ENCODE data around the gene SORCS1. TPM values are rescaled to one million over a fixed set of nuclear protein-coding genes. Genes with fewer than 3 reads are reported as not detected.
"Not testable (repeated sequence)": the region's sequence is repeated elsewhere in the genome, so short reads cannot be mapped to it uniquely, and the experiment has no call there.

SORCS1 gene
- total and polyA plus RNA-seq, 12 donors = 0.18 to 11.1 (median 1.1) TPM

DNA sequence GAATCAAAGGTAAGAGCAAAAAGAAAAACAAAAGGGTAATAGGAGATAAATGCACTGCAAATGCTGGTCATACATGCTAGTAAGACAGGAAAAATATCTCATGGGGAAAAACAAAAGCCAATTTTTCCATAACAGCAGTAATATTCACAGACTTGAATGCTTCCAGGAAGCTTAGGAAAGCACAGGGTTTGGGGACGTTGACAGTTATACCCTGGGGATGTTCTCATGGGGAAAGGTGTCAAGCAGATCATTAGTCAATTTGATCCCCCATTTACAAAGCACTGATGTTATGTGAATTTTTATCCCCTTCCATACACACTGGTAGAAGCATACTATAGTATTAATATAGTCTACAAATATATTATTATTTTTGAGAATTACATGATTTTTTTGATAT is 232.7 kb downstream of the SORCS1 start:
- no peaks in the 10 kb centered on the region for H3K9me3 ChIP-seq (replicated peaks in 1 of 3)
- H3K27ac ChIP-seq = no peak overlapping the region
- DNase-seq = no peak
- no peaks in the 10 kb centered on the region for H3K27me3 ChIP-seq
- H3K4me1 ChIP-seq (replicated peaks in 1 of 2) = peaks cover 0 to 7% of the 10 kb centered on the region in 2 donors
- intact Hi-C loops (cut with DNase I) = no loop called here
- 13 to 39% (median 15%) methylated on average over 1 of the region's 1 CpG for WGBS, 4 donors
- H3K36me3 ChIP-seq (replicated peaks in 1 of 2) = no peaks in the 10 kb centered on the region
- no peak overlapping the region for H3K4me3 ChIP-seq
- TF ChIP-seq, protein P1, sequence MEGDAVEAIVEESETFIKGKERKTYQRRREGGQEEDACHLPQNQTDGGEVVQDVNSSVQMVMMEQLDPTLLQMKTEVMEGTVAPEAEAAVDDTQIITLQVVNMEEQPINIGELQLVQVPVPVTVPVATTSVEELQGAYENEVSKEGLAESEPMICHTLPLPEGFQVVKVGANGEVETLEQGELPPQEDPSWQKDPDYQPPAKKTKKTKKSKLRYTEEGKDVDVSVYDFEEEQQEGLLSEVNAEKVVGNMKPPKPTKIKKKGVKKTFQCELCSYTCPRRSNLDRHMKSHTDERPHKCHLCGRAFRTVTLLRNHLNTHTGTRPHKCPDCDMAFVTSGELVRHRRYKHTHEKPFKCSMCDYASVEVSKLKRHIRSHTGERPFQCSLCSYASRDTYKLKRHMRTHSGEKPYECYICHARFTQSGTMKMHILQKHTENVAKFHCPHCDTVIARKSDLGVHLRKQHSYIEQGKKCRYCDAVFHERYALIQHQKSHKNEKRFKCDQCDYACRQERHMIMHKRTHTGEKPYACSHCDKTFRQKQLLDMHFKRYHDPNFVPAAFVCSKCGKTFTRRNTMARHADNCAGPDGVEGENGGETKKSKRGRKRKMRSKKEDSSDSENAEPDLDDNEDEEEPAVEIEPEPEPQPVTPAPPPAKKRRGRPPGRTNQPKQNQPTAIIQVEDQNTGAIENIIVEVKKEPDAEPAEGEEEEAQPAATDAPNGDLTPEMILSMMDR (IDR thresholded peaks at IDR 0.05) = no peak
- TF ChIP-seq POLR2A (IDR thresholded peaks at IDR 0.05) = no peak

DNA sequence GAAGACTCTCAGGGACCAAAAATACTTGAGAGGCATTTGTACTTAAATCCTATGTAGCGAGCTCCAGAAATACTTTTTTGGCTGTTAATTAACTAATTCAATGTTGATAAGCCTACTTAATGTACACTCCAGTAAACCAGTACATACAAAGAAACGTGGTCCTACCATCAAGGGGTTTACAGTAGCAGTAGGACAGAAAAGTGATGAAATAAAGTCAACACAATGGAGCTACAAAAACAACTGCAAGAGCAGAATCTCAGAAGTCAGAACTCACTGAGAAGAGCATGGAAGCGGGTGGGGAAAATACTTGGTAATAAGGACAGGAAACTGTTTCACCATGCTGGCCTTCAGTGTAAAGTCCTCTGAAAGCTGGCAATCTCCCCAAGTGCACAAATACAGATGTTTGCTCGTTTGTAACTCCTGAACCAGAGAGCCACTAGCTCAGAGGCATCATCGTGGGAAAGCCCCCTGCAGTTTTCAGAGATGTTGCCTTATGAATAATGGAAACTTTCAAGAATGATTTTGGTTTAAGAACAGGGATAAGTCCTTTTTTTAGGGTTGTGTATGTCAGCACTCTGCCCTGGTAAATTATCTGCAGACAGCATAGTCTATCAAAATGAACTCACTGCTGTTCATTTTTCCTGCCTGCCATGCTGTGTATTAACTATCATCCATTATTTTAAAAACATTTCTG is 233.2 kb downstream of the SORCS1 start:
- TF ChIP-seq, protein P1 (IDR thresholded peaks at IDR 0.05) = no peak
- no peak for TF ChIP-seq POLR2A (IDR thresholded peaks at IDR 0.05)
- Histone ChIP-seq H3K36me3 (replicated peaks in 1 of 2) (no peaks in the 10 kb centered on the region), H3K4me1 (replicated peaks in 1 of 2) (peaks cover 0 to 7% of the 10 kb centered on the region in 2 donors), H3K4me3 (no peak overlapping the region), H3K27me3 (no peaks in the 10 kb centered on the region), H3K9me3 (replicated peaks in 1 of 3) (no peaks in the 10 kb centered on the region), H3K27ac (no peak overlapping the region)
- peak in 2 of 7 donors; percentile 17 to 20 for DNase-seq
- intact Hi-C loops (cut with DNase I) = no loop called here
- WGBS, 4 donors = 38 to 46% (median 42%) methylated on average over 5 of the region's 5 CpGs

DNA sequence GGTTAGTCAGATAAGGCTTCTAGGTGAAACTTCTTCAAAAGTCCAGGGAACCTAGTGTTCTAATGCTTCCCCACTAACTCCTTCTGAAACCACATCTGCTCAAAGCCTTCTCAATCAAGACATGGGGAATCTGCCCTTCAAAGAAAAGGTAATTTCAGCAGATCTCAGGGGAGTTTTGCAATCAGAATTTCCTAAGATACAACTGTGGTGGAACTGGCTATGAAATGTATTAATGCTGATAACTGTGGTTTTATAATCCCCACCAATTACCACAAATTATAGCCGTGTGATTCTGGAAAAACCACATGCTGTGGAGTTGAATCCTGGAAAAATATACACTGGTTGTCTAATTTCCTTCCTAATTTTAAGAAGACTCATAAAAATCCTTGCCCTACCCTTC is 233.8 kb downstream of the SORCS1 start:
- intact Hi-C loops (cut with DNase I) = no loop called here
- WGBS, 4 donors = 39 to 68% (median 58%) methylated on average over 1 of the region's 1 CpG
- Histone ChIP-seq H3K27me3 (no peaks in the 10 kb centered on the region), H3K4me3 (no peak overlapping the region), H3K9me3 (replicated peaks in 1 of 3) (no peaks in the 10 kb centered on the region), H3K36me3 (replicated peaks in 1 of 2) (no peaks in the 10 kb centered on the region), H3K4me1 (replicated peaks in 1 of 2) (peaks cover 0 to 7% of the 10 kb centered on the region in 2 donors), H3K27ac (no peak overlapping the region)
- no peak for DNase-seq
- TF ChIP-seq, protein P1 (IDR thresholded peaks at IDR 0.05) = no peak
- no peak for TF ChIP-seq POLR2A (IDR thresholded peaks at IDR 0.05)

GRCh38 chr10:106929291-106929895 is 235.1 kb downstream of the SORCS1 start:
- no peak for DNase-seq
- H3K4me1 ChIP-seq (replicated peaks in 1 of 2) = peaks cover 0 to 7% of the 10 kb centered on the region in 2 donors
- TF ChIP-seq POLR2A (IDR thresholded peaks at IDR 0.05) = no peak
- TF ChIP-seq, protein P1 (IDR thresholded peaks at IDR 0.05) = no peak
- WGBS, 4 donors = 58 to 67% (median 64%) methylated on average over 6 of the region's 6 CpGs
- H3K36me3 ChIP-seq (replicated peaks in 1 of 2) = no peaks in the 10 kb centered on the region
- no peaks in the 10 kb centered on the region for H3K27me3 ChIP-seq
- no peaks in the 10 kb centered on the region for H3K9me3 ChIP-seq (replicated peaks in 1 of 3)
- H3K4me3 ChIP-seq = no peak overlapping the region
- H3K27ac ChIP-seq = no peak overlapping the region
- intact Hi-C loops (cut with DNase I) = no loop called here

DNA sequence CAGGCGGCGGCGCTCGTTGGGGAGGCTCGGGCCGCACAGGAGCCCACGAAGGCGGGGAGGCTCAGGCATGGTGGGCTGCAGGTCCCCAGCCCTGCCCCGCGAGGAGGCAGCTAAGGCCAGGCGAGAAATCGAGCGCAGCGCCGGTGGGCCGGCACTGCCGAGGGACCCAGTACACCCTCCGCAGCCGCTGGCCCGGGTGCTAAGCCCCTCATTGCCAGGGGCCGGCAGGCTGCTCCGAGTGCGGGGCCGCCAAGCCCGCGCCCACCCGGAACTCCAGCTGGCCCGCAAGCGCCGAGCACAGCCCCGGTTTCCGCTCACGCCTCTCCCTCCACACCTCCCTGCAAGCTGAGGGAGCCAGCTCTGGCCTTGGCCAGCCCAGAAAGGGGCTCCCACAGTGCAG is 236.4 kb downstream of the SORCS1 start:
- H3K4me3 ChIP-seq; intact Hi-C loops (cut with DNase I); H3K27ac ChIP-seq; H3K27me3 ChIP-seq; DNase-seq; H3K4me1 ChIP-seq (replicated peaks in 1 of 2); H3K36me3 ChIP-seq (replicated peaks in 1 of 2); H3K9me3 ChIP-seq (replicated peaks in 1 of 3): not testable (repeated sequence)
- 90 to 95% (median 92%) methylated on average over 2 to 33 of the region's 33 CpGs for WGBS, 4 donors
